T-helper 2 cell treated with Interferon-gamma antibody and Interleukin-4, amounts not matched to agents 5 μg/mL and 100 μg/mL, for 36 hours (primary cell): ENCODE results near the gene BCL6.

Experiments used
- DNase-seq: peaks from one replicate; pipeline ENCODE4 v3.0.0; 2021; ENCODE audit warnings: low spot score
- H3K27ac Mint-ChIP-seq: one replicate; pipeline ENCODE4 v1.8.0; 2021; ENCODE audit warnings: mild to moderate bottlenecking, mixed read lengths
- H3K27me3 Mint-ChIP-seq: one replicate; pipeline ENCODE4 v1.8.0; 2021; ENCODE audit warnings: low read depth, mixed read lengths
- H3K36me3 Mint-ChIP-seq: one replicate; pipeline ENCODE4 v1.8.0; 2021; ENCODE audit warnings: low read depth, mixed read lengths
- H3K4me1 Mint-ChIP-seq: one replicate; pipeline ENCODE4 v1.8.0; 2021; ENCODE audit warnings: low read depth, mixed read lengths
- H3K4me3 Mint-ChIP-seq: one replicate; pipeline ENCODE4 v1.8.0; 2022; ENCODE audit warnings: mild to moderate bottlenecking, moderate library complexity, mixed read lengths
- H3K9me3 Mint-ChIP-seq: one replicate; pipeline ENCODE4 v1.8.0; 2021; ENCODE audit warnings: mixed read lengths

Gene BCL6

DNA sequence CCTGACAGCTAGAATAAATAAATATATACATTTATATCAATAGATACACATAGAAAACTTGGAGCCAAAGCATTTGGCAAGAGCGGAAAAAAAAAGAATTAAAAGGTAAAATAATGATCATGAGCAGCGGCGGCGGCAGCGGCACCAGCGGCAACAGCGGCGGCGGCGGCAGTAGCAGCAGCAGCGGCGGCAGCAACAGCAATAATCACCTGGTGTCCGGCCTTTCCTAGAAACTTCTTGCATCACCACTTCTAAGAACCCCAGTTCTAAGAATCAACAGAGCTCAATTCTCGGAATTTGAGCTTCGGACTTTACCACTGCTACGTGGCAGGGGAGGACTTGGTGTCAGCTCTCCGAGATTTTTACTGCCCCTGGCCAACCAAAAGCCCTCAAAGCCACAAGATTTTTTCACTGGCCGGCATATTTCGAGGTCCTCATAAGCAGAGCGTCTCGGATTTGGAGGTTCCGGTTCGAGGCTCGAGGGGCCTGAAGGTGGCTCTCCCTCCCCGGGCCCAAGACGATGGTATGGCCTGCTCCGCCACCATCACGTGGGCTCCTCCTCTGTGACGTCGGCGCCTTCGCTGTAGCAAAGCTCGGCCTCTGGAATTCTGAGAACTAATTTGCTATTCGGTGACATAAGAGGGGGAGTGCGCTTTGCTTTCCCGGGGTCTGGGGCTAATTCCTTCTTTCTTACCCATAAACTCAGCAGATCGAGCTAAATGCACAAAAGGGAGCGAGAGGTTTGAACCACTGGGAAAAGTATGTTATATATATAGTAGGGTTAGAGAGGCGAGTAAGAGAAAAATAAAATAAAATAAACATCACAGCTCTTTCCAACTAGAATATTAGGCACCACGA, at the start of gene BCL6:
Gene BCL6, minus strand, starts transcription at position 268 of the 858 bp plus-strand sequence. CDS start 11,775 bp downstream, outside the sequence.
- Mint-ChIP-seq H3K4me3 (peak within 1 kb of the TSS; percentile 96), H3K27me3 (no peaks in the 10 kb centered on the region), H3K9me3 (no peaks in the 10 kb centered on the region), H3K4me1 (peaks cover 60% of the 10 kb centered on the region), H3K36me3 (peaks cover 11% of the 10 kb centered on the region), H3K27ac (peak within 1 kb of the TSS; percentile 100)
- DNase-seq = peak; percentile 88

- Mint-ChIP-seq H3K27me3 (no peaks in the 10 kb centered on the region), H3K27ac (peak overlapping the region; percentile 49), H3K4me3 (no peak overlapping the region), H3K36me3 (peaks cover 54% of the 10 kb centered on the region), H3K9me3 (peaks cover 12% of the 10 kb centered on the region), H3K4me1 (peaks cover 39% of the 10 kb centered on the region)
- no peak for DNase-seq
These were observed 49.5 kb upstream of the BCL6 start for GRCh38 chr3:187794731-187795130.

GRCh38 chr3:187793618-187794017, 48.4 kb upstream of the BCL6 start:
- H3K9me3 Mint-ChIP-seq = peaks cover 12% of the 10 kb centered on the region
- H3K4me1 Mint-ChIP-seq = peaks cover 35% of the 10 kb centered on the region
- no peak overlapping the region for H3K4me3 Mint-ChIP-seq
- DNase-seq = no peak
- no peaks in the 10 kb centered on the region for H3K27me3 Mint-ChIP-seq
- H3K27ac Mint-ChIP-seq = no peak overlapping the region
- H3K36me3 Mint-ChIP-seq = peaks cover 53% of the 10 kb centered on the region

GRCh38 chr3:187792521-187792920, 47.3 kb upstream of the BCL6 start:
- Mint-ChIP-seq H3K4me1 (peaks cover 27% of the 10 kb centered on the region), H3K4me3 (no peak overlapping the region)

DNA sequence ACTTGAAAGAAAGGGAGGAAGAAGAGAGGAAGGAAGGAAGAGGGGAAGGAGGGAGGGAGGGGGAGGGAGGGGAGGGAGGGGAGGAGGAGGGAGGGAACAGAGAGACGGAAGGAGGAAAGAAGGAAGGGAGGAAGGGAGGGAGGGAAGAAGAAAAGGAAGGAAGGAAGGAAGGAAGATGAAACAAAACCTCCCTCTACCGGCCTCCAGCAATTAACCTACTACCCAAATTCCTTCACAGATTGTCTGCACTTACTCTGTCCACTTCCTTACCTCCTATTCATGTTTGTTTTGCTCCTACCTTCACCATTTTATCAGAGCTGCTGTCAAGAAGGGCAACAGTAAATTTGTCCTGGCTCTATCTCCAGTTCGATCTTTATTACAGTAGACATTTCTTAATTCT, 44.6 kb upstream of the BCL6 start:
- no peak overlapping the region for H3K27ac Mint-ChIP-seq

More at GRCh38 chr3:187792521-187792920, 47.3 kb upstream of the BCL6 start:
- H3K27me3 Mint-ChIP-seq = no peaks in the 10 kb centered on the region
- peaks cover 4% of the 10 kb centered on the region for H3K9me3 Mint-ChIP-seq
- H3K36me3 Mint-ChIP-seq = peaks cover 47% of the 10 kb centered on the region
- no peak overlapping the region for H3K27ac Mint-ChIP-seq
- no peak for DNase-seq

DNA sequence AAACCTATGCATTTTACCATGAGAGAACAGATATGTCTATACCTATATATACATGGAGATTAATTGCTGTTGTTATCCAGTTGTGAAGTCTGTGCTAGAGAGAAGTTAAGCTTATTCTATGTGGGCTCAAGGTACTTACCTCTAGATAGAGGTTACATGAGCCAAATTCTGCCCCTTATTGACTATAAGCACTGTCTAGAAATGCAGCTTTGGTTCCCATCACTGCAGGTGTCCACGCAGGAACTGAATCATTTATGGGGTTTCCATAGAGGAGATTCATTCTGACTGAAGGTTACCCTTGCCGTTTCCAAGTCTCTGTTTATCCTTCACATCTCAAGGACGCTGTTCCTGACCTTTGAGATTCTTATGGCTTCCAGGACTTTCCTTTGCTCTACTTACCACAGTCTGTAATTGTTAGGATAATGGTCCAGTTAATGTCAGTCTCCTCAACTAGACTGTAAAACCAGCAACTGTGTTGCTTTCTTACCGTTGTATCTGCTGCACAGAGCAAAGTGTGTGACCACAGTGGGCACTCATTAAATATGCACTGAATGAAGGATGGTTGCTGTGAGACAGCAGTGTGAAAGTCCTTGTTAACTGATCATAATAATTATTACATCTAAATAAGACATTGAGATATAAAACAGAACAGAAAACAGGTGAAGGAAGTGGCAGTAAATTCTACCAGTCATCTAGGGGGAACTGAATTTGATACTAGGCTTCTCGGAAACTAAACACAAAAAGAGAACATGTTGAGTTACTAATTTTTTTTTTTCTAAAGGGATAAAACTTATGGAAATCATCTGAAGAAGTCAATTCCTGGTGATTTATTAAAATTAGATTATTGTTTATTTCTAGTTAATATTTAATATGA, 44.0 kb upstream of the BCL6 start:
- no peaks in the 10 kb centered on the region for H3K27me3 Mint-ChIP-seq
- no peak overlapping the region for H3K4me3 Mint-ChIP-seq
- peaks cover 14% of the 10 kb centered on the region for H3K4me1 Mint-ChIP-seq
- H3K9me3 Mint-ChIP-seq = peaks cover under 1% of the 10 kb centered on the region
- no peak overlapping the region for H3K27ac Mint-ChIP-seq
- DNase-seq = no peak
- H3K36me3 Mint-ChIP-seq = peaks cover 24% of the 10 kb centered on the region

More for the DNA sequence above, 44.6 kb upstream of the BCL6 start:
- Mint-ChIP-seq H3K4me3 (no peak overlapping the region), H3K27me3 (no peaks in the 10 kb centered on the region), H3K9me3 (peaks cover 4% of the 10 kb centered on the region), H3K36me3 (peaks cover 31% of the 10 kb centered on the region), H3K4me1 (peaks cover 18% of the 10 kb centered on the region)
- DNase-seq = no peak

DNA sequence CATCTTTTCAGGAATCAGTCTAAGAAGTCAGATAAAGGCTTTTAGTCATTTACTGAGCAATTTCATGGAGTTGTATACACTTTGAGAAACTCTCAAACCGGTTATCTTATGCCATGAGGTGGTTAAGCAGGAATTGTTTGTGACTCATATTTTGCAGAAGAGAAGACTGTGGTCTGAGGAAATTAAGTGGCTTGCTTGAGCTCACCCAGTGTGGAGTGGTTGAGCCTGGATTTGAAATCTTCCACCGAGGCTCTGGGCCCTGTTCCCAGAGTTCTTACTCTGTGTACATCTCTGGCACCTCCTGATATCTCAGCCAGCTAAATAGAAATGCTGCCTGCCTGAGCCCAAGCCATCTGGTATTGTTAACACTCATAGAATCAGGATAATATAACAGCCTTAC, 37.8 kb upstream of the BCL6 start:
- Mint-ChIP-seq H3K4me3 (no peak overlapping the region), H3K27me3 (no peaks in the 10 kb centered on the region), H3K27ac (no peak overlapping the region), H3K36me3 (peaks cover 4% of the 10 kb centered on the region), H3K4me1 (peaks cover 26% of the 10 kb centered on the region), H3K9me3 (no peaks in the 10 kb centered on the region)
- no peak for DNase-seq

GRCh38 chr3:187782006-187782405, 36.7 kb upstream of the BCL6 start:
- Mint-ChIP-seq H3K27me3 (no peaks in the 10 kb centered on the region), H3K4me1 (peaks cover 37% of the 10 kb centered on the region), H3K9me3 (no peaks in the 10 kb centered on the region), H3K27ac (peak overlapping the region; percentile 18), H3K4me3 (no peak overlapping the region), H3K36me3 (peaks cover 5% of the 10 kb centered on the region)
- DNase-seq = no peak

GRCh38 chr3:187781001-187781400, 35.7 kb upstream of the BCL6 start:
- DNase-seq = no peak
- Mint-ChIP-seq H3K9me3 (no peaks in the 10 kb centered on the region), H3K27ac (no peak overlapping the region), H3K4me3 (no peak overlapping the region), H3K27me3 (no peaks in the 10 kb centered on the region), H3K36me3 (peaks cover 5% of the 10 kb centered on the region), H3K4me1 (peaks cover 42% of the 10 kb centered on the region)

GRCh38 chr3:187778726-187779125, 33.5 kb upstream of the BCL6 start:
- Mint-ChIP-seq H3K4me1 (peaks cover 57% of the 10 kb centered on the region), H3K27ac (peak overlapping the region; percentile 32), H3K27me3 (no peaks in the 10 kb centered on the region), H3K4me3 (no peak overlapping the region), H3K9me3 (no peaks in the 10 kb centered on the region), H3K36me3 (peaks cover 9% of the 10 kb centered on the region)
- no peak for DNase-seq

GRCh38 chr3:187777331-187777941, 32.2 kb upstream of the BCL6 start:
- Mint-ChIP-seq H3K9me3 (no peaks in the 10 kb centered on the region), H3K27me3 (no peaks in the 10 kb centered on the region), H3K36me3 (peaks cover 9% of the 10 kb centered on the region), H3K4me1 (peaks cover 50% of the 10 kb centered on the region), H3K27ac (peak overlapping the region; percentile 91), H3K4me3 (peak overlapping the region; percentile 68)
- DNase-seq = peak; percentile 59

- Mint-ChIP-seq H3K4me3 (no peak overlapping the region), H3K27ac (no peak overlapping the region), H3K4me1 (peaks cover 46% of the 10 kb centered on the region), H3K36me3 (peaks cover 9% of the 10 kb centered on the region), H3K9me3 (no peaks in the 10 kb centered on the region), H3K27me3 (no peaks in the 10 kb centered on the region)
- DNase-seq = no peak
These were observed 30.3 kb upstream of the BCL6 start for GRCh38 chr3:187775549-187775948.

- no peak for DNase-seq
- Mint-ChIP-seq H3K27me3 (no peaks in the 10 kb centered on the region), H3K36me3 (peaks cover 7% of the 10 kb centered on the region), H3K4me3 (no peak overlapping the region), H3K9me3 (no peaks in the 10 kb centered on the region), H3K4me1 (peaks cover 50% of the 10 kb centered on the region), H3K27ac (no peak overlapping the region)
These were observed 29.0 kb upstream of the BCL6 start for GRCh38 chr3:187774185-187774789.
